SH-SY5Y (cell line): Measurements from ENCODE around the gene AAK1.

Experiments used
- GATA2 ChIP-seq: IDR thresholded peaks from 2 replicates; pipeline ENCODE4 v1.6.1; 2011; ENCODE audit warnings: mild to moderate bottlenecking, low read depth, low read length
- GATA3 ChIP-seq: IDR thresholded peaks from 2 replicates; pipeline ENCODE4 v1.6.1; 2011; ENCODE audit warnings: low read depth, mild to moderate bottlenecking, low read length, moderate library complexity

DNA sequence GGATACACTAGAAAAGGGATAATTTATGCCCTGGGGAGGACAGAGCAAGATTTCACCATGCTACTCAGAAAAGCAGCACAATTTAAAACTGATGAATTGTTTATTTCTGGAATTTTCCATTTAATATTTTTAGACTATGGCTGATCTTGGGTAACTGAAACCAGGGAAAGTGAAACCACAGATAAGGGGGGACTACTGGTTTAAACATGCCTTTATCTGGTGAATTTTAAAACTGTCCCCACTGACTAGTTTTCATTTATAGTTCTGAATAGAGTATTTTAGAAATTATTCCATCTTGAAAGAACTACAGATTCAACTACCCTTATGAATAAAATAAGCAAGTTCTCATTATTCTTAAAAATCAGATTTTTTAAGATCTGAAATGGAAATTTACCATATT, 221.3 kb downstream of the AAK1 start:
- TF ChIP-seq GATA3 = no peak
- no peak for TF ChIP-seq GATA2
